Measurements from ENCODE around the gene BEAN1.
"Not testable (repeated sequence)": the region's sequence is repeated elsewhere in the genome, so short reads cannot be mapped to it uniquely, and the experiment has no call there.

Gene BEAN1

GRCh38 chr16:66512272-66513110 lies 85.4 kb downstream of the BEAN1 start:
- DNase-seq: no peak

- DNase-seq: no peak
These were observed 86.1 kb downstream of the BEAN1 start for GRCh38 chr16:66513111-66513723.

GRCh38 chr16:66514391-66514790 lies 87.3 kb downstream of the BEAN1 start:
- DNase-seq: not testable (repeated sequence)

DNA sequence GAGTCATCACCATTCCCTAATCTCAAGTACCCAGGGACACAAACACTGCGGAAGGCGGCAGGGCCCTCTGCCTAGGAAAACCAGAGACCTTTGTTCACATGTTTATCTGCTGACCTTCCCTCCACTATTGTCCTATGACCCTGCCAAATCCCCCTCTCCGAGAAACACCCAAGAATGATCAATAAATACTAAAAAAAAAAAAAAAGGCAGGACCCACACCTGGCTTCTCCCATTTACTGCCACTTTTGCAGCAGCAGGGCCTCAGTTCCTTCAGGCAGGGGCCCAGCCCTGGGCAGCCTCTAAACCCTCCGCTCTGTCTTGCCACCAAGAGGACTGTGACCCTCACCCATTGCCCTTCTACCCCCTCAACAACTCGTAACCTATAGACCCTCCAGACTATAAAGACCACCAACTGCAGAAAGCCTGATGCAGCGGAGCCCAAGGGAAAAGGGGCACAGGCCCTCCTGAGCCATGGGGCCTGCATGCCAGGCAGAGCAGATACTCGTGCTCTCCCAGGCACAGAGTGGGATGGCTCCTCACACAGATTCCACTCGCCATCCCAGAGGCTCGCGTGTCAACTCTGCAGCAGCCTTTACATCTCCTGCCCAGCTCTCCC lies 88.0 kb downstream of the BEAN1 start:
- not testable (repeated sequence) for DNase-seq

- DNase-seq: peak; percentile 60
These were observed 88.8 kb downstream of the BEAN1 start for GRCh38 chr16:66515596-66516508.

DNA sequence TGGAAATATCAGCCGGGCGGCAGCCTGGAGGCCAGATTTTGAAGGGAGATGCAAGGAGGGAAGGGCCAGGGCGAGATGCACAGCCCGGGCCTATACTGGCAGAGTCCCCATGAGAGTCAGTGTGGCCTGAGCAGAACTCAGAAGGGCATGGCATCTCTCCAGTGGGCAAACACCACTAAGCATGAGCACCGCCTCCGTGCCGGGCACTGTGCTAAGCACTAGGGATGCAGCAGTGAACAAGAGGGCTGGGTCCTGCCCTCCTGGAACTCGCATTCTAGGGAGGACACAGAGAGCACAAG lies 89.4 kb downstream of the BEAN1 start:
- no peak for DNase-seq

DNA sequence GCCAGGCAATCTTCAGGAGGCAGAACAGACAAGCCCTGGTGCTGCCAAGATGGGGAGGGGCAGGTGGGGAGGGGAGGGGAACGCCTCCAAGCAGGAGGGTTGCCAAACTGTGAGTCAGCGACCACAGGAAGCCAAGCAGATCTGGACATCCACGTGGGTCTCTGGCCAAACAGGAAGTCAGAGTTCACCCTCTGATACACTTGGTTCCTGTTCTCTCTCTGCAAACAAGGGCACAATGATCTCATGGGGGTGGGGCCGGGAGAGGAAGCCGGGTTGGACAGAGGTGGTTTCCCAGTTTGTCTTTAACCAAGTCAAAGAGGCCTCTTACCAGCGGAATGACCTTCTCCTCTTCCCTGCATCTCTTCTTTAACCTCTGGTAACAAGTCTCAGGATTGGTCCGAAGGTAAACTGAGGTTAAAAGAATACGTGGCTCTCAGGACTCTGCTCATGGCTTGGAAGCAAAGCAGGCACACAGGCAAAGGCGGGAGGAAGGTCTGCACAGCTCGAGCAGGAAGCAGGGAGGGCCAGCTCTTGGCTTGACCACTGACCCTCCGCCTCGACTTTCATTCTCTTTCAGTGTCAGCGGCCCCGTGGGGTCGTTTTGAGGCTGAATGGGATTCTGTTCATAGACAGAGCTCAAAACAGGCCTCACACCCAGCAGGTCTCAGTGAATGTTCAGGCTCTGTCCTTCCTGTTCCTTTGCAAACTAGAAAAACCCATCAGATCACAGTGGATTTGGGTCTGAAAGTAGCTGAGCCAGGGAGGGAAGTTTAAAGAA lies 89.9 kb downstream of the BEAN1 start:
- DNase-seq: peak; percentile 99

GRCh38 chr16:66517586-66518263 lies 90.6 kb downstream of the BEAN1 start:
- DNase-seq: no peak

GRCh38 chr16:66519482-66520373 lies 92.6 kb downstream of the BEAN1 start:
- no peak for DNase-seq

DNA sequence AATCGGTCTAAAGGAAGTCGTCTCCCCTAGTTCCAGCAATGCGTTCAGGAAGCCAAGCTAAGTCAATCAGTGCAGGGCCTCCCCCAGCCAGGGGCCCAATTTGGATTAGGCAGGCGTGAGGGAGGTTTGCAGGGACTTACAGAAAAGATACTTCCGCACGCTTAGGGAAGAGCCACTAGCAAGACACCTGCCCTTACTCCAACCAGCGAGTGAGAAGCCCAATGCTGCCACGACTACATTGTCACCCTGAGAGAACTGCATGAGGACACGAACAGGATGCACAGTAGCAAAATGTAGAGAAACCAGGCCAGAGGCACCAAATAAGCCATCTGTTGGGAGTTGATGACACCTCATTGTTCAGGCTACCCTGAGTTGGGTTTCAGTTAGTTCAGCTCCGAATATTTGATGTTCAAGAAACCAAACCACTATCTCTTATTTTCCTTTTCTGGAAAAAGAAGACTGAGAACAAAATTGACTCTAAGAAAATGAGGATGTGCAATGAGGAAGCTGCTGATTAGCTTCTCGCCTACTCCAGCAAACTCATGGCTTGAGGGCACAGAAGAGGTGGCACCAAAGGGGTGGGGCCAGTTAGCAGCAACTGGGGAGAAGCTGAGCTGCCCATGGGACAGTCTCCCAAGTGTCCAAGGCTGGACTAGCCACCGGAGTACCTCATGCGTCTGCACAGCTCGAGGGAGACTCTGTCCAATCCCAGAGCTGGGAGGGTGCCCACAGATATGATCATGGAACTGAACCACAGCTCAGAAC lies 93.5 kb downstream of the BEAN1 start:
- peak; percentile 84 for DNase-seq

- no peak for DNase-seq
These were observed 94.2 kb downstream of the BEAN1 start for GRCh38 chr16:66521252-66521713.

DNA sequence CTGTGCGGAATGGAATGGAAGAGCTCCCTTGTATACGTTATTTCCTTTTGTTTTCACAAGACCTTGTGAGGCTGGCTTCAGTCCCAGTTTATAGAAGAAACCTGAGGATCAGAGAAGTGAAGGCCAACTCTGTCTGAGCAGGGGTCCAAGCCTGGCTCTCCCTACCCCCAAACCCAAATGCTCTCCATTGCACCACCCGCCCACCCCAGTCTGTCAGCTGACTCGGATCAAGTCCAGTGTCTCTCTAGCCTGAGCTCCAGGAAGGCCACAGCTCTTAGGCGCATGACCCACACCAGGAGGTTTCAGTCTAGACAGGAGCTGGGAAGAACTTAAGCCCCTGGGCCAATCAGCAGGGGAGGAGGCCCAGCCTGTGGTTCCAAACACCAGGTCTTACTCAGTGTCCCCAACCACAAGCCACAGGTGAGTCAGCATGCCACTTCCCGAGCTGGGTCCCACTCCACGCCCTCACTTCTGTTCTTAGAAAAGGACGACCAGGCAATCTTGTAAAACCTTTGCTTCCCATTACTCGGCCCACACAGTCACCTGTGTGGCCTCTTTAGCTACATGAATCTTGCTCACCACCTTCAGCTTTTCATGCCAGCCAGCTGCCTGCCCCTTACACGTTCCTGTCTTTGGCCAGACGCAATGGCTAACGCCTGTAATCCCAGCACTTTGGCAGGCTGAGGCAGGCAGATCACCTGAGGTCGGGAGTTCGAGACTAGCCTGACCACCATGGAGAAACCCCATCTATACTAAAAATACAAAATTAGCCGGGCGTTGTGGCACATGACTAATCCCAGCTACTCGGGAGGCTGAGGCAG lies 95.1 kb downstream of the BEAN1 start:
- DNase-seq: peak; percentile 83

DNA sequence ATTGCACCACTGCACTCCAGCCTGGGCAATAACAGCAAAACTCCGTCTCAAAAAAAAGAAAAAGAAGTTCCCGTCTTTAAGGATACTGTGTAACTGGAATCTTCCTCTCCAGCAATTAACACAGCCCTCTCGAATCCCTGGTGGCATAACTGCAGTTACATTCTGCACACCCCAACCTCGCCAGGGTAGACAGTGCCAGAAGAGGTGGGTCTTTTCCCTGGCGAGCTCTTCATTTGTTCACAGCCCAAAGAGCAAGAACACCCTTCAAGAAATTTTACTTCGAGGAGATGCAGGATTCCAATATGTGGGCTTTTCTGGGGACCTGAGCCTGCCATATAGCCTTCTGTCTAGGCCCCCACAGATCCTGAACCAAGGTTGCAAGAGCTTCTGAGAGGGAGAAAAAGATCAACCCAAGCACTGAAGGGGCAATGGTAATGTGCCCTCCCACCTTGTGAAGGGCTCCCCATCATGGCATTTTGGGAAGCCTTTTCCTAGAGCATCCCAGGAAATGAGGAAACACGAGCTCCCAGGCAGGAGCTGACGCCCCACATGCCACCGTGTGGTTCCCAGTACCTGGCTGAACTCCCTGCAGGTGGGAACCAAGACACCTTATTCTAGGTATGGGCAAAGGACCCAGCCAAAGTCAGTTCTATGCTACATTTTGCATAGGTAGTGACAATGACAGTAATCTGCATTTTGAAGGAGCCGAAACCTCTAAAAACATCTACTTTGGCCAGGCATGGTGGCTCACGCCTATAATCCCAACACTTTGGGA lies 95.9 kb downstream of the BEAN1 start:
- no peak for DNase-seq

- DNase-seq: peak; percentile 86
These were observed 96.8 kb downstream of the BEAN1 start for GRCh38 chr16:66523861-66524354.

GRCh38 chr16:66524601-66525164 lies 97.6 kb downstream of the BEAN1 start:
- DNase-seq: peak; percentile 95

GRCh38 chr16:66525396-66526180 lies 98.5 kb downstream of the BEAN1 start:
- peak; percentile 91 for DNase-seq

- DNase-seq: no peak
These were observed 101.2 kb downstream of the BEAN1 start for GRCh38 chr16:66528294-66528693.

All from hematopoietic multipotent progenitor cell treated with erythropoietin and hydrocortisone succinate and interleukin-3 and kit ligand, for 4 days (in vitro differentiated cells).